Neuronal stem cell (in vitro differentiated cells): ENCODE measurements around the gene NPDC1.

Source experiments
- DNase-seq: peaks from one replicate; pipeline ENCODE4 v3.0.0-alpha.2; 2013; ENCODE audit warnings: low spot score
- H2AFZ ChIP-seq: one replicate; pipeline ENCODE4 v1.6.1; 2013; ENCODE audit warnings: mild to moderate bottlenecking, low read length, inconsistent platforms
- H2AK5ac ChIP-seq: 2 replicates; pipeline ENCODE4 v1.6.1; 2013; ENCODE audit warnings: low read depth, mild to moderate bottlenecking, inconsistent platforms, low read length, moderate library complexity, mixed read lengths
- H2BK120ac ChIP-seq: 2 replicates; pipeline ENCODE4 v1.6.1; 2013; ENCODE audit warnings: low read depth, mild to moderate bottlenecking, inconsistent platforms, low read length, moderate library complexity, mixed read lengths
- H2BK12ac ChIP-seq: one replicate; pipeline ENCODE4 v1.6.1; 2013; ENCODE audit warnings: low read length, inconsistent platforms
- H2BK15ac ChIP-seq: 2 replicates; pipeline ENCODE4 v1.6.1; 2013; ENCODE audit warnings: mild to moderate bottlenecking, low read length, inconsistent platforms, mixed read lengths
- H2BK5ac ChIP-seq: one replicate; pipeline ENCODE4 v1.6.1; 2013; ENCODE audit warnings: inconsistent platforms, mild to moderate bottlenecking, low read length, moderate library complexity
- H3K14ac ChIP-seq: one replicate; pipeline ENCODE4 v1.6.1; 2013; ENCODE audit warnings: low read length, inconsistent platforms
- H3K18ac ChIP-seq: 2 replicates; pipeline ENCODE4 v1.6.1; 2013; ENCODE audit warnings: low read length, inconsistent platforms
- H3K23ac ChIP-seq: 2 replicates; pipeline ENCODE4 v1.6.1; 2013; ENCODE audit warnings: low read depth, mild to moderate bottlenecking, mixed read lengths, low read length, inconsistent platforms; ENCODE audit not compliant: poor library complexity
- H3K27ac ChIP-seq: replicated peaks from 3 replicates; pipeline ENCODE4 v1.5.1; 2013; ENCODE audit warnings: low read length, inconsistent platforms
- H3K27me3 ChIP-seq, 3 experiments: 2 replicates each; pipeline ENCODE4 v1.6.1; 2013; ENCODE audit warnings: low read length in 3 of 3, mild to moderate bottlenecking in 2 of 3, inconsistent platforms in 1 of 3, low read depth in 1 of 3, mixed read lengths in 1 of 3, moderate library complexity in 1 of 3; ENCODE audit not compliant: control insufficient read depth in 3 of 3, insufficient read depth in 3 of 3
- H3K36me3 ChIP-seq, 2 donors: replicated peaks in 1 of 2; 2 replicates each; pipeline ENCODE4 v1.6.1; 2013; ENCODE audit warnings: low read length in 2 of 2; ENCODE audit not compliant: control insufficient read depth in 2 of 2, insufficient read depth in 2 of 2
- H3K4ac ChIP-seq: 2 replicates; pipeline ENCODE4 v1.6.1; 2013; ENCODE audit warnings: inconsistent platforms, mild to moderate bottlenecking, low read length, moderate library complexity
- H3K4me1 ChIP-seq, 2 donors: 1 replicate in 1 of 2; 2 replicates in 1 of 2; pipeline ENCODE4 v1.6.1; 2013; ENCODE audit warnings: low read length in 2 of 2, low read depth in 1 of 2; ENCODE audit not compliant: control insufficient read depth in 2 of 2, insufficient read depth in 1 of 2
- H3K4me2 ChIP-seq: one replicate; pipeline ENCODE4 v1.6.1; 2013; ENCODE audit warnings: mild to moderate bottlenecking, low read length, inconsistent platforms; ENCODE audit not compliant: insufficient read depth, poor library complexity, severe bottlenecking
- H3K4me3 ChIP-seq, 2 donors: 2 replicates each; pipeline ENCODE4 v1.5.1; 2013; ENCODE audit warnings: low read length in 2 of 2, mild to moderate bottlenecking in 2 of 2, inconsistent platforms in 1 of 2, moderate library complexity in 1 of 2
- H3K79me1 ChIP-seq: one replicate; pipeline ENCODE4 v1.6.1; 2013; ENCODE audit warnings: low read depth, mild to moderate bottlenecking, inconsistent platforms, low read length, moderate library complexity
- H3K9ac ChIP-seq: one replicate; pipeline ENCODE4 v1.6.1; 2013; ENCODE audit warnings: mild to moderate bottlenecking, low read depth, low read length, inconsistent platforms; ENCODE audit not compliant: poor library complexity
- H3K9me3 ChIP-seq, 2 donors: replicated peaks in 1 of 2; 2 replicates each; pipeline versions ENCODE3 to v1.6.1; 2013; ENCODE audit warnings: low read length in 2 of 2, mild to moderate bottlenecking in 2 of 2, inconsistent platforms in 1 of 2, low read depth in 1 of 2, mixed read lengths in 1 of 2, moderate library complexity in 1 of 2; ENCODE audit not compliant: control insufficient read depth in 2 of 2, insufficient read depth in 1 of 2
- H4K8ac ChIP-seq: one replicate; pipeline ENCODE4 v1.6.1; 2013; ENCODE audit warnings: low read depth, mild to moderate bottlenecking, inconsistent platforms, low read length, moderate library complexity
- H4K91ac ChIP-seq: one replicate; pipeline ENCODE4 v1.6.1; 2013; ENCODE audit warnings: low read length, low read depth, mild to moderate bottlenecking, inconsistent platforms; ENCODE audit not compliant: poor library complexity
- WGBS, 2 donors: extraction: QIAGEN DNeasy Blood & Tissue Kit; methylation state at CpG; one replicate each; pipeline ENCODE4 v1.1.7; 2013; ENCODE audit warnings: missing lambda C conversion rate in 2 of 2, mixed read lengths in 1 of 2; ENCODE audit not compliant: insufficient read length in 2 of 2, insufficient replicate concordance in 1 of 2; ENCODE audit errors: extremely low coverage in 2 of 2; 5-methylcytosine and 5-hydroxymethylcytosine counted together

Gene NPDC1

DNA sequence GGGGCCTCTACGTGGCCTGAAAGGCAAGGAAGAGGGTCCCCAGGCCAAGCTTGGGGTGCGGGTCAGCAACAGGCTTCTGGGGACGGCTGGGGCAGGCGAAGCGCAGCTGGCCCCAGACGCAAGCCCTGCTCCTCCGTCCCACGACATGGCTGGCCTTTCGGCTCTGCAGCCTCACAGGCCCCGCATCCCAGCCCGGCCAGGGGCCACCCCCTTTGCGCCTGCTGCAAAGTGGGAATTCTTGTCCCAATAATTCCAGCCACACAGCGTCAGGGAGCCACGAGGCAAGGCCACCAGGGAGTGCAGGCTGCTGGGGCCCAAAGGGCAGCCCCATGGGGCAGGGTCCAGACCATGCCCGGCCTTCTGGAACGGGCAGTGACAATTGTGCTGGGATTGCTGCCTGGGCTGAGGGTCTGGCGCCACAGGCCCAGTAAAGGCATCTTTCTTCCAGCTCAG lies 9.0 kb upstream of the NPDC1 start:
- H2BK15ac ChIP-seq: peak overlapping the region; percentile 96
- H2AFZ ChIP-seq: peak overlapping the region; percentile 90
- H3K4me2 ChIP-seq: no peak overlapping the region
- no peaks in the 10 kb centered on the region for H3K79me1 ChIP-seq
- no peak overlapping the region for H3K23ac ChIP-seq
- no peak overlapping the region for H4K91ac ChIP-seq
- peak overlapping the region; percentile 76 for H3K18ac ChIP-seq
- peaks cover 8 to 13% of the 10 kb centered on the region in 2 donors for H3K4me1 ChIP-seq
- H3K9me3 ChIP-seq: peaks cover 0 to 1% of the 10 kb centered on the region in 2 donors
- no peak overlapping the region for H2BK5ac ChIP-seq
- H2BK12ac ChIP-seq: peak overlapping the region; percentile 58
- H3K27me3 ChIP-seq: peaks cover 17 to 82% (median 60%) of the 10 kb centered on the region in 3 experiments
- no peak overlapping the region for H3K4me3 ChIP-seq
- no CpG with 5 or more reads among the region's 17 CpGs for WGBS, 2 donors
- peak overlapping the region; percentile 81 for H3K9ac ChIP-seq
- H3K14ac ChIP-seq: peak overlapping the region; percentile 5
- no peaks in the 10 kb centered on the region for H3K36me3 ChIP-seq
- H3K4ac ChIP-seq: peak overlapping the region; percentile 23
- peak overlapping the region; percentile 94 for H2AK5ac ChIP-seq
- H2BK120ac ChIP-seq: no peak overlapping the region
- DNase-seq: no peak
- no peak overlapping the region for H3K27ac ChIP-seq
- no peak overlapping the region for H4K8ac ChIP-seq

DNA sequence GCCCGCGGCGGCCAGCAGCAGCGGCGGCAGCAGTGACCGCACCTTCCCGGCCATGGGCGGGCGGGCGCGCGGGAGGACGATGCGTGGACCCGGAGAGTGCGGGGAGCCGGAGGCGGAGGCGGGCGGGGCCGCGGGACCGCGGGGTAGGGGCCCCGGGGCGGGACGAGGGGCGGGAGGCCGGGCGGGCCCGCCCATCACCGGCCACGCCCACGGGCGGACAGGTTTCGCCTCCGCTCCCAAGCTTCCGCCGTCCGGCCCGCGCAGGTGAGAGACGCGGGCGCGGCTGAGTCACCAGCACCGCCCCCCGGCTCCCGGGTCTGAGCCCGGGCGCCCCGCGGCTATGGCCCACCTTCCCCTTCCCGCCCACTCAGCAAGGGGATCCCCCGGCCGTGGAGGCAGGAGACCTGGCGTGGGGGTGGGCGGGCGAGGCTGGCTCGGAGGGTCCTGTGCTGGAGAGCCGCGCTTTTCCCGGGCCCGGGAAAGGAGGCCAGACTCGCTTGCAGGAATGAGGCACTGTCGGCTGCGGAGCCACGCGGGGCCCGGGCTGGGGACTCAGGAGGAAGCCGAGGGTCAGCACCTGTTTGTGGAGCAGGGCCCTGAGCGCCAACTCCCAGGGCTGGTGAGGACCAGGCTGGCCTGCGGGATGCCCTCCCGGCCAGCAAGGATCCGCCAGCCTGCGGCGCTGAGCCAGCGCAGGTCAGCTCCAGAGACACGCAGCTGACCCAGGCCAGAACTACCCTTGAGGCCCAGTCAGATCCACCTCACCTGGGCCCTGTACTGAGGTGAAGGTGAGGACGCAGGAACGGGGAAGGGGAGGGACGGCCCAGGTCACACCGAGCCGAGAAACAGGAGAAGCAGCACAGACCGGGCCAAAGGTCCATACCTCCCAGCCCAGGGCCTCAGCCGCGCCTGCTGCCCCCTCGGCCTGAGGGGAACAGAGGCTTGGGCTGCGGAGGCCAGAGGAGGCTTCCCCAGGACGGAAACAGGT lies 8.3 kb upstream of the NPDC1 start, which contains the start of gene ENTPD2:
Gene ENTPD2, minus strand, starts transcription at position 118 of the 988 bp plus-strand sequence. Its CDS starts 64 bp downstream, at position 54.
- Histone ChIP-seq H3K79me1 (no peaks in the 10 kb centered on the region), H3K9ac (peak within 1 kb of the TSS; percentile 70), H3K4ac (peak within 1 kb of the TSS; percentile 37), H3K4me2 (peak within 1 kb of the TSS; percentile 57), H2AFZ (peak within 1 kb of the TSS; percentile 90), H3K27me3 (peaks cover 22 to 90% (median 67%) of the 10 kb centered on the region in 3 experiments), H3K4me3 (peak within 1 kb of the TSS in 1 of 2 donors; percentile 67), H2BK120ac (peak within 1 kb of the TSS; percentile 56), H2AK5ac (peak within 1 kb of the TSS; percentile 94), H4K91ac (no peak within 1 kb of the TSS), H2BK5ac (peak within 1 kb of the TSS; percentile 53), H3K23ac (peak within 1 kb of the TSS; percentile 89), H2BK15ac (peak within 1 kb of the TSS; percentile 96), H3K36me3 (no peaks in the 10 kb centered on the region), H3K14ac (peak within 1 kb of the TSS; percentile 71), H3K4me1 (peaks cover 8 to 13% of the 10 kb centered on the region in 2 donors), H3K27ac (no peak within 1 kb of the TSS), H3K18ac (peak within 1 kb of the TSS; percentile 80), H4K8ac (peak within 1 kb of the TSS; percentile 9), H3K9me3 (peaks cover 0 to 1% of the 10 kb centered on the region in 2 donors), H2BK12ac (peak within 1 kb of the TSS; percentile 97)
- no peak for DNase-seq
- no CpG with 5 or more reads among the region's 90 CpGs for WGBS, 2 donors

DNA sequence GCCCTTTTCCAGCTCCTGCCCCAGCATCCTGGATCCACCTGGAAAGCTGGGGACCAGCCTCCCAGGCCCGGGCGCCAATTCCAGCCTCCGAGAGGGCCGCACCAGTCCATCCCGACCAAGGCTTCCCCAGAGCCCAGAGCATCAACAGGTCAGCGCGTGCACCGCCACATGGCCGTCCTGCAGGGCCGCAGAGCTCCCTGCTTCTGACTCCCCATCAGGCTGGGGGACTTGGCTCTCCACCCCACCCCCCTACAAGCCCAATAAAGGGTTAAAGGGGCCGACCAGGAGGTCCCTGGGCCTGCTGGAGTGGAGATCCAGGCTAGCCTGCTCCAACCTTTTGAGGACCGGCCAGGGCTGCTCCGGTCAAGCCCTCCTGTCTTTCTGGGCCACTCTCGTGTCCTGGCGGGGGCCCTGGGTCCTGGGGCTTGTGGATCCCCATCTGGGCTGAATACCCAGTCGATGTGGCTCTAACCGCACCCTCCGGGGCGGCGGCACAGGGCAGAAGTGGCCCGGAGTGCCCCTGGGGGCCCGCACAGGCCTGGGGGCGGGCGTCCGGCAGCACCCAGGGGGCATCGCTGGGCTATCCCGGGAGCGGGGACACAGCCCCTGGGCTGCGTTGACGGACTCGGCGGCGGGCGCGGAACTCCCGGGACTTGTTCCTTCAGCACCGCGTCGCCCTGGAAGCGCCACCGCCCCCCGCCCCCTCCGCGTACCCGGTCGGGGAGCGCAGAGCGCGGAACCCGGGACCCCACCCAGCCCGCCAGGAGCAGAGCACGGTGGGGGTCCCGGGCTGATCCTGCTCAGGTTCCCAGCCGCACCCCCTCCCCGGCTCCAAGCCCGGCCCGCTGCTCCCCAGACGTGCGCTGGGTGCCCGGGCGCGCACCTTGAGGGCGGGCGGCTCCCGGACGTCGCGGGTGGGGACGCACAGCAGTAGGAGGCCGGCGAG lies 7.3 kb upstream of the NPDC1 start:
- Histone ChIP-seq H2AFZ (peak overlapping the region; percentile 17), H2BK15ac (no peak overlapping the region), H4K91ac (no peak overlapping the region), H3K9me3 (peaks cover 0 to 1% of the 10 kb centered on the region in 2 donors), H3K4me3 (peak overlapping the region in 1 of 2 donors; percentile 67), H3K9ac (no peak overlapping the region), H3K27me3 (peaks cover 23 to 90% (median 74%) of the 10 kb centered on the region in 3 experiments), H2BK5ac (peak overlapping the region; percentile 53), H2BK12ac (no peak overlapping the region), H3K27ac (no peak overlapping the region), H3K18ac (peak overlapping the region; percentile 80), H2BK120ac (peak overlapping the region; percentile 56), H3K14ac (peak overlapping the region; percentile 71), H3K36me3 (no peaks in the 10 kb centered on the region), H2AK5ac (peak overlapping the region; percentile 56), H3K23ac (peak overlapping the region; percentile 89), H3K4me2 (peak overlapping the region; percentile 57), H3K4me1 (peaks cover 8 to 13% of the 10 kb centered on the region in 2 donors), H4K8ac (peak overlapping the region; percentile 9), H3K4ac (no peak overlapping the region), H3K79me1 (no peaks in the 10 kb centered on the region)
- no peak for DNase-seq
- WGBS, 2 donors: no CpG with 5 or more reads among the region's 71 CpGs
